PC-9 (cell line): ENCODE measurements around the gene NTN4. TPM values are rescaled to one million over a fixed set of nuclear protein-coding genes. Genes with fewer than 3 reads are reported as not detected.

ENCODE experiments used
- BruUV-seq: library from RNA; stranded (reverse); fragments of 400-500 nt; replicated peaks from 2 replicates; lab custom pipeline; 2021; lab: Mats Ljungman, UMichigan
- CTCF ChIA-PET: fragments of 300-600 bp; sonication (Branson Sonifier 250); formaldehyde crosslinking; loops from one replicate; lab custom pipeline; 2022; ENCODE audit warnings: antibody characterized with exemption; lab: Charles Lee
- POLR2A ChIA-PET: fragments of 300-600 bp; sonication (Branson Sonifier 250); formaldehyde crosslinking; loops from one replicate; lab custom pipeline; 2022; ENCODE audit warnings: antibody characterized with exemption; ENCODE audit not compliant: unreplicated experiment; lab: Charles Lee
- DNase-seq, 2 experiments: peaks; one replicate each; pipeline versions ENCODE4 v3.0.0 to v3.0.0-alpha.2; 2015 to 2022; ENCODE audit warnings: mixed read lengths in 1 of 2
- H2AFZ ChIP-seq: fragments of 200-600 bp; sonication (generic); 2 replicates; pipeline ENCODE4 v1.8.1; 2017; ENCODE audit warnings: antibody characterized with exemption
- H3F3A ChIP-seq: fragments of 200-600 bp; sonication (generic); 2 replicates; pipeline ENCODE4 v1.8.1; 2017; ENCODE audit warnings: antibody characterized with exemption, mild to moderate bottlenecking, low read depth; ENCODE audit not compliant: insufficient read depth
- H3K27ac ChIP-seq: fragments of 200-600 bp; sonication (generic); 2 replicates; pipeline ENCODE4 v1.6.1; 2016; ENCODE audit warnings: mixed run types
- H3K27me3 ChIP-seq: fragments of 200-600 bp; sonication (generic); 2 replicates; pipeline ENCODE4 v1.6.1; 2016; ENCODE audit warnings: low read depth, mixed run types; ENCODE audit not compliant: insufficient read depth
- H3K36me3 ChIP-seq: fragments of 200-600 bp; sonication (generic); 2 replicates; pipeline ENCODE4 v1.6.1; 2016; ENCODE audit warnings: low read depth, mixed run types
- H3K4me1 ChIP-seq: fragments of 200-600 bp; sonication (generic); replicated peaks from 2 replicates; pipeline ENCODE4 v1.6.1; 2016; ENCODE audit warnings: mixed run types; ENCODE audit not compliant: insufficient read depth
- H3K4me2 ChIP-seq: fragments of 200-600 bp; sonication (generic); 2 replicates; pipeline ENCODE4 v1.6.1; 2017; ENCODE audit warnings: mixed run types
- H3K4me3 ChIP-seq: fragments of 200-600 bp; sonication (generic); 2 replicates; pipeline ENCODE4 v1.6.1; 2016; ENCODE audit warnings: mixed run types
- H3K79me2 ChIP-seq: fragments of 200-600 bp; sonication (generic); 2 replicates; pipeline ENCODE4 v1.6.1; 2017; ENCODE audit warnings: low read depth, mixed run types
- H3K9me2 ChIP-seq: fragments of 200-600 bp; sonication (generic); 2 replicates; pipeline ENCODE4 v1.8.1; 2017; ENCODE audit warnings: mild to moderate bottlenecking; ENCODE audit not compliant: insufficient read depth
- H3K9me3 ChIP-seq: fragments of 200-600 bp; sonication (generic); 2 replicates; pipeline ENCODE4 v1.8.1; 2016; ENCODE audit warnings: low read depth; ENCODE audit not compliant: insufficient read depth
- H4K20me1 ChIP-seq: fragments of 200-600 bp; sonication (generic); 2 replicates; pipeline ENCODE4 v1.8.1; 2017; ENCODE audit not compliant: insufficient read depth
- CTCF ChIP-seq: fragments of 200-600 bp; sonication (generic); conservative IDR thresholded peaks from 2 replicates; pipeline ENCODE4 v1.6.1; 2017; ENCODE audit warnings: mixed run types, antibody characterized with exemption, mild to moderate bottlenecking, moderate library complexity
- EZH2 ChIP-seq: fragments of 200-600 bp; sonication (generic); IDR thresholded peaks from 2 replicates; pipeline ENCODE4 v1.8.0; 2017; ENCODE audit warnings: antibody characterized with exemption, low read depth
- intact Hi-C: fragments of 100-400 bp; cut with micrococcal nuclease; formaldehyde crosslinking; loops from one replicate; pipeline ENCODE4 v1.10.0; 2022; ENCODE audit not compliant: unreplicated experiment
- total RNA-seq: library from RNA; stranded (reverse); gene quantifications from 2 replicates; pipeline ENCODE4 v1.2.3, GENCODE V29; 2021

Gene NTN4
- total RNA-seq, 1 experiment from 2014 or later: 41.5 TPM

GRCh38 chr12:95646781-95647190, 143.8 kb downstream of the NTN4 start:
- POLR2A ChIA-PET: interaction anchor here (0.6 kb wide), 1 partner anchor 21 kb away, joined by 3 read pairs; no protein-coding TSS in a partner anchor
- Histone ChIP-seq H3K9me3 (no peaks in the 10 kb centered on the region), H3K36me3 (no peaks in the 10 kb centered on the region), H3K4me3 (no peak overlapping the region), H3K9me2 (no peaks in the 10 kb centered on the region), H3K4me2 (no peak overlapping the region), H4K20me1 (no peaks in the 10 kb centered on the region), H3K27ac (peak overlapping the region; percentile 98; the same call in 1 of the 2 replicates), H3F3A (peaks cover 27% of the 10 kb centered on the region), H3K4me1 (peaks cover 55% of the 10 kb centered on the region), H2AFZ (no peak overlapping the region), H3K27me3 (no peaks in the 10 kb centered on the region), H3K79me2 (no peaks in the 10 kb centered on the region)
- CTCF ChIA-PET: no interaction called here
- BruUV-seq: no TSS peak
- TF ChIP-seq CTCF (no peak), EZH2 (no peak)
- intact Hi-C loops: no loop called here
- no peak for DNase-seq

GRCh38 chr12:95643256-95643655, 147.3 kb downstream of the NTN4 start:
- no peaks in the 10 kb centered on the region for H3K36me3 ChIP-seq
- H3K4me2 ChIP-seq: no peak overlapping the region
- BruUV-seq: no TSS peak
- H3K9me3 ChIP-seq: no peaks in the 10 kb centered on the region
- H3K27me3 ChIP-seq: no peaks in the 10 kb centered on the region
- H3K79me2 ChIP-seq: no peaks in the 10 kb centered on the region
- H3F3A ChIP-seq: peaks cover 7% of the 10 kb centered on the region; the same call in 1 of the 2 replicates
- TF ChIP-seq CTCF (no peak), EZH2 (no peak)
- no peaks in the 10 kb centered on the region for H3K9me2 ChIP-seq
- POLR2A ChIA-PET: no interaction called here
- DNase-seq: no peak
- CTCF ChIA-PET: no interaction called here
- no peak overlapping the region for H3K4me3 ChIP-seq
- peaks cover 24% of the 10 kb centered on the region for H3K4me1 ChIP-seq
- H4K20me1 ChIP-seq: no peaks in the 10 kb centered on the region
- H3K27ac ChIP-seq: no peak overlapping the region
- intact Hi-C loops: no loop called here
- no peak overlapping the region for H2AFZ ChIP-seq

GRCh38 chr12:95642583-95642982, 148.0 kb downstream of the NTN4 start:
- H3K27me3 ChIP-seq: no peaks in the 10 kb centered on the region
- no TSS peak for BruUV-seq
- TF ChIP-seq EZH2 (no peak), CTCF (no peak)
- ChIA-PET CTCF (interaction anchor here (0.6 to 0.7 kb wide), 3 partner anchors 276 to 1007 kb away, joined by 4 to 12 read pairs (median 6); no protein-coding TSS in a partner anchor), POLR2A (no interaction called here)
- peaks cover 24% of the 10 kb centered on the region for H3K4me1 ChIP-seq
- DNase-seq: peak; percentile 12 to 59
- intact Hi-C loops: no loop called here
- no peak overlapping the region for H2AFZ ChIP-seq
- no peaks in the 10 kb centered on the region for H4K20me1 ChIP-seq
- no peaks in the 10 kb centered on the region for H3K36me3 ChIP-seq
- H3K4me2 ChIP-seq: no peak overlapping the region
- H3F3A ChIP-seq: no peaks in the 10 kb centered on the region; the same call in 1 of the 2 replicates
- H3K9me2 ChIP-seq: no peaks in the 10 kb centered on the region
- no peaks in the 10 kb centered on the region for H3K79me2 ChIP-seq
- no peaks in the 10 kb centered on the region for H3K9me3 ChIP-seq
- H3K27ac ChIP-seq: no peak overlapping the region
- no peak overlapping the region for H3K4me3 ChIP-seq
